Gastroesophageal sphincter (tissue), 3 donors: ENCODE measurements around the gene GOLGA6D.

Experiments
- CTCF ChIP-seq, 4 experiments: fragments of 200-600 bp in 2 of 4; fragments of 450-650 bp in 2 of 4; sonication (generic) in 1 of 4; IDR thresholded peaks; one replicate each; pipeline ENCODE4 v1.5.1; 2017 to 2019; ENCODE audit warnings: antibody characterized with exemption in 4 of 4, mild to moderate bottlenecking in 2 of 4, moderate library complexity in 2 of 4
- POLR2A ChIP-seq, 2 donors: fragments of 450-650 bp; IDR thresholded peaks; one replicate each; pipeline ENCODE4 v1.6.1; 2017; ENCODE audit warnings: antibody characterized with exemption in 2 of 2, mild to moderate bottlenecking in 2 of 2, moderate library complexity in 1 of 2
- POLR2AphosphoS5 ChIP-seq: sonication (generic); formaldehyde crosslinking; IDR thresholded peaks from one replicate; pipeline ENCODE4 v1.6.1; 2017; ENCODE audit warnings: antibody characterized with exemption

- TF ChIP-seq CTCF (IDR thresholded peaks at IDR 0.05), result no peak
- TF ChIP-seq POLR2AphosphoS5, result no peak
- no peak for TF ChIP-seq POLR2A (IDR thresholded peaks at IDR 0.05)
Observed at GRCh38 chr15:75335313-75335704, 52.7 kb downstream of the GOLGA6D start.
